SK-N-SH treated with all-trans-retinoic acid at 6 μM for 48 hours (cell line): ENCODE measurements around the gene DLK1.

Source experiments
- ATAC-seq: fragments of 200-7000 bp; cut with Tn5 transposase; 3 replicates; pipeline ENCODE4 v1.9.1; 2020; ENCODE audit warnings: mild to moderate bottlenecking, moderate library complexity
- ARNTL ChIP-seq: fragments of 450-650 bp; formaldehyde crosslinking; IDR thresholded peaks from 2 replicates; pipeline ENCODE4 v1.5.0; 2020; ENCODE audit warnings: low read depth, mild to moderate bottlenecking, moderate library complexity, borderline replicate concordance
- BACH2 ChIP-seq: fragments of 250-450 bp; sonication (Bioruptor Pico); IDR thresholded peaks from 2 replicates; pipeline ENCODE4 v1.9.0; 2021; ENCODE audit warnings: mild to moderate bottlenecking, borderline replicate concordance
- CREB5 ChIP-seq: fragments of 250-450 bp; sonication (Bioruptor Pico); IDR thresholded peaks from 2 replicates; pipeline ENCODE4 v1.5.1; 2020; ENCODE audit warnings: low read depth, mild to moderate bottlenecking, moderate library complexity
- CSDC2 ChIP-seq: fragments of 250-450 bp; sonication (Bioruptor Pico); IDR thresholded peaks from 2 replicates; pipeline ENCODE4 v1.5.0; 2020; ENCODE audit warnings: mild to moderate bottlenecking, moderate library complexity
- CSRNP3 ChIP-seq: fragments of 250-450 bp; sonication (Bioruptor Pico); IDR thresholded peaks from 2 replicates; pipeline ENCODE4 v1.5.1; 2021; ENCODE audit warnings: mild to moderate bottlenecking, moderate library complexity
- ESRRG ChIP-seq: fragments of 250-450 bp; sonication (Bioruptor Pico); IDR thresholded peaks from 2 replicates; pipeline ENCODE4 v1.6.1; 2021; ENCODE audit warnings: mild to moderate bottlenecking
- GLIS3 ChIP-seq: fragments of 250-450 bp; sonication (Bioruptor Pico); IDR thresholded peaks from 2 replicates; pipeline ENCODE4 v1.5.0; 2020; ENCODE audit warnings: mild to moderate bottlenecking, moderate library complexity
- ISL1 ChIP-seq: fragments of 250-450 bp; sonication (Bioruptor Pico); IDR thresholded peaks from 2 replicates; pipeline ENCODE4 v2.1.2; 2022; ENCODE audit warnings: mild to moderate bottlenecking, moderate library complexity
- OSR1 ChIP-seq: fragments of 250-450 bp; sonication (Bioruptor Pico); IDR thresholded peaks from 2 replicates; pipeline ENCODE4 v1.8.0; 2022; ENCODE audit warnings: moderate library complexity, mild to moderate bottlenecking, inconsistent platforms
- POU6F1 ChIP-seq: fragments of 250-450 bp; sonication (Bioruptor Pico); IDR thresholded peaks from 2 replicates; pipeline ENCODE4 v1.8.0; 2021; ENCODE audit warnings: low read depth, mild to moderate bottlenecking, moderate library complexity, borderline replicate concordance
- PPARA ChIP-seq: fragments of 250-450 bp; sonication (Bioruptor Pico); IDR thresholded peaks from 2 replicates; pipeline ENCODE4 v1.5.0; 2020; ENCODE audit warnings: mild to moderate bottlenecking, borderline replicate concordance
- RARB ChIP-seq: fragments of 250-450 bp; sonication (Bioruptor Pico); IDR thresholded peaks from 2 replicates; pipeline ENCODE4 v1.8.0; 2021; ENCODE audit warnings: mild to moderate bottlenecking, moderate library complexity
- SNAI2 ChIP-seq: fragments of 250-450 bp; sonication (Bioruptor Pico); IDR thresholded peaks from 2 replicates; pipeline ENCODE4 v1.5.0; 2020; ENCODE audit warnings: mild to moderate bottlenecking, moderate library complexity
- TOX ChIP-seq: fragments of 250-450 bp; sonication (Bioruptor Pico); IDR thresholded peaks from 2 replicates; pipeline ENCODE4 v1.8.0; 2021; ENCODE audit warnings: mild to moderate bottlenecking, moderate library complexity, borderline replicate concordance
- ZC3H10 ChIP-seq: fragments of 250-450 bp; sonication (Bioruptor Pico); IDR thresholded peaks from 2 replicates; pipeline ENCODE4 v1.5.1; 2021; ENCODE audit warnings: mild to moderate bottlenecking, moderate library complexity
- ZFP3 ChIP-seq: fragments of 250-450 bp; sonication (Bioruptor Pico); IDR thresholded peaks from 2 replicates; pipeline ENCODE4 v1.5.0; 2020; ENCODE audit warnings: mild to moderate bottlenecking, moderate library complexity
- ZNF565 ChIP-seq: fragments of 450-650 bp; formaldehyde crosslinking; conservative IDR thresholded peaks from 2 replicates; pipeline ENCODE4 v1.5.0; 2020; ENCODE audit warnings: low read depth, mild to moderate bottlenecking, moderate library complexity
- ZNF70 ChIP-seq: fragments of 450-650 bp; formaldehyde crosslinking; IDR thresholded peaks from 2 replicates; pipeline ENCODE4 v1.5.0; 2020; ENCODE audit warnings: mild to moderate bottlenecking, moderate library complexity
- ZNF8 ChIP-seq: fragments of 450-650 bp; formaldehyde crosslinking; IDR thresholded peaks from 2 replicates; pipeline ENCODE4 v1.5.0; 2020; ENCODE audit warnings: mild to moderate bottlenecking, moderate library complexity
- TF ChIP-seq, protein P1 (sequence below): fragments of 250-450 bp; sonication (Bioruptor Pico); IDR thresholded peaks from 2 replicates; pipeline ENCODE4 v1.8.0; 2020; ENCODE audit warnings: mild to moderate bottlenecking, moderate library complexity, borderline replicate concordance
- TF ChIP-seq, protein P2 (sequence below): fragments of 250-450 bp; sonication (Bioruptor Pico); IDR thresholded peaks from 2 replicates; pipeline ENCODE4 v1.5.0; 2020; ENCODE audit warnings: mild to moderate bottlenecking, moderate library complexity

The DLK1 gene

DNA sequence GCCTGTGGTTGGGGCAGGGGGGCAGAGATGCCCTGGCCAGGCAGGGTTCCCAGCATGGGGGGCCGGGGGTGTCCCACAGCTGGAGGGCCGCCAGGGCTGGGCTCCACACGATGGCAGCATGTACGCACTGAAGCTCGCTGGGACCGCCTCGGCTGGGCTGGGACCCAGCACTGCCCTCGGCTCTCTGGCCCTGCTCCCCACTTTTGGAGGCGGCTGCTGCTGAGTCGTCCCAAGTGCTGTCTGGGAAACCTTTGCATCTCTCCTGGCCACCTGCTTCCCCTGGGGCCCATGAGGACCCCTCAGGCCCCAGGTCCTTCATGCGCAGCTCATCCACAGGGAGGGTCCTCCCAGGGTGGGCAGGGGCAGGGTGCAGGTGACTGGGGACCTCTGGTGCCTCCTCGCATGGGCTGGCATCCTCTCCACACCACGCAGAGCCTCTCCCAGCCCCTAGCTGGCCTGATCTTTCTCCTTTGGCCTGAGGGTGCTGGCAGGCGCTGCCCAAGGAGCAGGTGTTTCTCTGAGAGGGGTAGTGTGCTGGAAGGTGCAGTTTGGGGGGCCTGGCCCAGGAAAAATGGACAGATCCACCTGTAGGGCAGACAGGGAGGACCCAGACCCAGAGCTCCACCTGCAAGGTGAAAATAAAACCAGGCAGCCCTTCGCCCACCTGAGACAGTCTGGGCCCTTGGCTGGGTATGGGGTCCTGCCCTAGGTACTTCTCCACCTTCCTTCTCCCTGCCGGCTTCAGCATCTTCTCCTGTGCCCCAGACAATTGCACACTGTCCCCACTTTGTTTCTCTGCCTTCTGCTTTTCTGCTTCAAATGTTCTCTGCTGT lies 46.9 kb downstream of the DLK1 start (continued):
- TF ChIP-seq POU6F1 (CRISPR knock-in tag) (no peak), ZC3H10 (no peak), CSDC2 (no peak), ZNF8 (CRISPR knock-in tag) (no peak), ESRRG (CRISPR knock-in tag) (no peak), OSR1 (no peak), ZNF70 (CRISPR knock-in tag) (no peak), TOX (CRISPR knock-in tag) (no peak), PPARA (CRISPR knock-in tag) (no peak)
- TF ChIP-seq, protein P1, sequence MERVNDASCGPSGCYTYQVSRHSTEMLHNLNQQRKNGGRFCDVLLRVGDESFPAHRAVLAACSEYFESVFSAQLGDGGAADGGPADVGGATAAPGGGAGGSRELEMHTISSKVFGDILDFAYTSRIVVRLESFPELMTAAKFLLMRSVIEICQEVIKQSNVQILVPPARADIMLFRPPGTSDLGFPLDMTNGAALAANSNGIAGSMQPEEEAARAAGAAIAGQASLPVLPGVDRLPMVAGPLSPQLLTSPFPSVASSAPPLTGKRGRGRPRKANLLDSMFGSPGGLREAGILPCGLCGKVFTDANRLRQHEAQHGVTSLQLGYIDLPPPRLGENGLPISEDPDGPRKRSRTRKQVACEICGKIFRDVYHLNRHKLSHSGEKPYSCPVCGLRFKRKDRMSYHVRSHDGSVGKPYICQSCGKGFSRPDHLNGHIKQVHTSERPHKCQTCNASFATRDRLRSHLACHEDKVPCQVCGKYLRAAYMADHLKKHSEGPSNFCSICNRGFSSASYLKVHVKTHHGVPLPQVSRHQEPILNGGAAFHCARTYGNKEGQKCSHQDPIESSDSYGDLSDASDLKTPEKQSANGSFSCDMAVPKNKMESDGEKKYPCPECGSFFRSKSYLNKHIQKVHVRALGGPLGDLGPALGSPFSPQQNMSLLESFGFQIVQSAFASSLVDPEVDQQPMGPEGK (CRISPR knock-in tag): no peak
- TF ChIP-seq, all 23 proteins: peak for 0

DNA sequence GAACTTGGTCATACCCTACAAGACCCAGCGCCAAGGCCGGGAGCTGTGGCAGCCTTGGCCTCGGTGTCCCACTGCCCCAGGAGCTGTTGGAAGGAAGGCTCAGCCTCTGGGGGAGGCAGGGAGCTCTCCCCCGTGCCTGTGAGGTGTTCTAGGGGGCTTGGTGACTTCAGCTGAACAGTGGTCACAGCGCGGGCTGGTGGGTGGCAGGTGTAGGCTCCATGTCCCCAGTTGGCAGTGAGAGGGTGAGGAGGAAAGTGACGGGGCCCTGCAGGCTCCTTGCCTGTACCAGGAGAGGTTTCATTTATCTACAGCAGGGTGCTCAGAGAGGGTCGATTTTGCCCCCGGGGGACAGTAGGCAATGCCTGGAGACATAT lies 47.5 kb downstream of the DLK1 start:
- no peak for TF ChIP-seq ESRRG (CRISPR knock-in tag)
- no peak for TF ChIP-seq TOX (CRISPR knock-in tag)
- TF ChIP-seq ARNTL (CRISPR knock-in tag): no peak
- no peak for TF ChIP-seq ZFP3
- no peak for TF ChIP-seq ZNF565
- TF ChIP-seq PPARA (CRISPR knock-in tag): no peak
- no peak for ATAC-seq

GRCh38 chr14:100775351-100775830 lies 48.7 kb downstream of the DLK1 start:
- no peak; the same call in 2 of the 3 replicates for ATAC-seq
- TF ChIP-seq, protein P2, sequence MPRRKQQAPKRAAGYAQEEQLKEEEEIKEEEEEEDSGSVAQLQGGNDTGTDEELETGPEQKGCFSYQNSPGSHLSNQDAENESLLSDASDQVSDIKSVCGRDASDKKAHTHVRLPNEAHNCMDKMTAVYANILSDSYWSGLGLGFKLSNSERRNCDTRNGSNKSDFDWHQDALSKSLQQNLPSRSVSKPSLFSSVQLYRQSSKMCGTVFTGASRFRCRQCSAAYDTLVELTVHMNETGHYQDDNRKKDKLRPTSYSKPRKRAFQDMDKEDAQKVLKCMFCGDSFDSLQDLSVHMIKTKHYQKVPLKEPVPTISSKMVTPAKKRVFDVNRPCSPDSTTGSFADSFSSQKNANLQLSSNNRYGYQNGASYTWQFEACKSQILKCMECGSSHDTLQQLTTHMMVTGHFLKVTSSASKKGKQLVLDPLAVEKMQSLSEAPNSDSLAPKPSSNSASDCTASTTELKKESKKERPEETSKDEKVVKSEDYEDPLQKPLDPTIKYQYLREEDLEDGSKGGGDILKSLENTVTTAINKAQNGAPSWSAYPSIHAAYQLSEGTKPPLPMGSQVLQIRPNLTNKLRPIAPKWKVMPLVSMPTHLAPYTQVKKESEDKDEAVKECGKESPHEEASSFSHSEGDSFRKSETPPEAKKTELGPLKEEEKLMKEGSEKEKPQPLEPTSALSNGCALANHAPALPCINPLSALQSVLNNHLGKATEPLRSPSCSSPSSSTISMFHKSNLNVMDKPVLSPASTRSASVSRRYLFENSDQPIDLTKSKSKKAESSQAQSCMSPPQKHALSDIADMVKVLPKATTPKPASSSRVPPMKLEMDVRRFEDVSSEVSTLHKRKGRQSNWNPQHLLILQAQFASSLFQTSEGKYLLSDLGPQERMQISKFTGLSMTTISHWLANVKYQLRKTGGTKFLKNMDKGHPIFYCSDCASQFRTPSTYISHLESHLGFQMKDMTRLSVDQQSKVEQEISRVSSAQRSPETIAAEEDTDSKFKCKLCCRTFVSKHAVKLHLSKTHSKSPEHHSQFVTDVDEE (CRISPR knock-in tag): no peak
- no peak for TF ChIP-seq TOX (CRISPR knock-in tag)
- no peak for TF ChIP-seq BACH2 (CRISPR knock-in tag)
- TF ChIP-seq ZNF70 (CRISPR knock-in tag): no peak
- no peak for TF ChIP-seq ZC3H10
- TF ChIP-seq ZNF565: no peak
- no peak for TF ChIP-seq CSDC2
- no peak for TF ChIP-seq CREB5 (CRISPR knock-in tag)

- no peak for ATAC-seq
- no peak for TF ChIP-seq ZFP3
- TF ChIP-seq, protein P1 (CRISPR knock-in tag): no peak
- TF ChIP-seq OSR1: no peak
- no peak for TF ChIP-seq ISL1
- no peak for TF ChIP-seq ZNF8 (CRISPR knock-in tag)
- TF ChIP-seq SNAI2 (CRISPR knock-in tag): no peak
- no peak for TF ChIP-seq CREB5 (CRISPR knock-in tag)
- TF ChIP-seq CSRNP3: no peak
- TF ChIP-seq ZNF565: no peak
- TF ChIP-seq GLIS3 (CRISPR knock-in tag): no peak
- TF ChIP-seq RARB: no peak
- TF ChIP-seq ZNF70 (CRISPR knock-in tag): no peak
- TF ChIP-seq ZC3H10: no peak
- TF ChIP-seq CSDC2: no peak
Measured at GRCh38 chr14:100775831-100776591, 49.3 kb downstream of the DLK1 start.
